Activated CD4-positive, CD25-positive, alpha-beta regulatory T cell treated with anti-CD3 and anti-CD28 coated beads, Interleukin-2, amount 50 U/mL, for 24 hours (primary cell): Measurements from ENCODE around the gene SMAD7.

Experiments
- ATAC-seq, 2 donors: fragments of 150-1000 bp; cut with Tn5 transposase; one replicate each; pipeline ENCODE4 v1.10.0; 2021; ENCODE audit warnings: mild to moderate bottlenecking in 1 of 2, moderate library complexity in 1 of 2

The SMAD7 gene

DNA sequence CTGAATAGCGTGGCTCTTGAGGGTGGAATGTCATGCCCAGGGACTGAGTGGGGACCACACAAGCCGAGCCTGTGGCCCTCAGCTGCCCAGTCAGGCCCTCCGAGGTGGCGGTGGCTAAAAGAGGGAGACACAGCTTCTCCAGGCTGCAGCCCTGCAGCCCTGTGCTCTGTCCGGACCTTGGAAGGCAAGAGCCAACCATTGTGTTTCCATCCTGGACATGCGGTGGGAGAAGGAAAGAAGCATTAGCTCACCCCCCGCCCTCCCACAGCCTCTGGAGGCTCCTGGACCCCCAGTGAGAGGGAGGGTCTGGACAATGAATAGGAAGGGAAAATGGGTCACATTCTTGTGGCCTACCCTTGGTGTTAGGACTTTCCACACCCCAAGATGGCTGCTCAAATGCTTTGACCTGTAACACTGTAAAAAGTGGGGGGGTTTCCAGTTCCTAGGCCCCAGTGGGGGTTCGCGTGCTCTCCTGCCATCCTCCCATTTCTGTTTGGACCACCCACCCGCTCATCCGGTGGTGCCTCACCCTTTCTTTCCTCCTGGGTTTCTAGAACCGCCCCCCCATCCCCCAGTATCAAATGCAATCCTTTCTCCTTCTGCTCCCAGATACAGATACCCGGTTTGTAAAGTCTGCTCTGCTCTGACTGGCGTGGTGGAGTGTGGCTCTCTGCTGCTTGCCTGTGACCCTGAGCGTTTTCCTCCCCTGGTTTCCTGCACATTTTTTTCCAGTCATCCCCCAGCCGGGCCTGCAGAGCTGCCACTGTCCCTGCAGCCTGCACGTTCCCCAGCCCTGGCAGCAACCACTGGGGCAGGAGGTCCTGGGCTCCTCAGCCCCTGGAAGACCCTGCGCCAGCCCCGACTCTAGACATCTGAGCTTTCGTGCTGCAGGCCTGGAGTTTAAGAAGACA, 36.3 kb upstream of the SMAD7 start:
- no peak for ATAC-seq

DNA sequence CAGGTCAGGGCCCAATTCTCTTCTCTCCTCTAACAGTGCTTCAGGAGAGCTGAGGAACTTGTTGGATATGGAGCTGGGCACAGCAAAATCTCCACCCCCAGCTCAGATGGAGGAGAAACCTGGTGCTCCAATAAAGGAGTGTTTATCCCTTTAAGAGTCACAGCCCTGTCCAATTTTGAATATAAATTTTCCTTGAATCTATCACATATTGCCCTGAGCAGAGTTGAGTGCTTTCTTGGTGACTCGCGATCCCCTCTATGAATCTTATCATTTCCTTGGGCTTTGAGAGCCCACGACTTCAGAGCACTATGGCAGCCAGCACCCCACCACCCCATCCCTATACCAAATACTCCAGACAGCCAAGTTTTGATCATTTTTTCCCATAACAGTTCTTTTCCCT, 34.4 kb upstream of the SMAD7 start:
- ATAC-seq = no peak

GRCh38 chr18:48983793-48984437, 33.1 kb upstream of the SMAD7 start:
- no peak for ATAC-seq

DNA sequence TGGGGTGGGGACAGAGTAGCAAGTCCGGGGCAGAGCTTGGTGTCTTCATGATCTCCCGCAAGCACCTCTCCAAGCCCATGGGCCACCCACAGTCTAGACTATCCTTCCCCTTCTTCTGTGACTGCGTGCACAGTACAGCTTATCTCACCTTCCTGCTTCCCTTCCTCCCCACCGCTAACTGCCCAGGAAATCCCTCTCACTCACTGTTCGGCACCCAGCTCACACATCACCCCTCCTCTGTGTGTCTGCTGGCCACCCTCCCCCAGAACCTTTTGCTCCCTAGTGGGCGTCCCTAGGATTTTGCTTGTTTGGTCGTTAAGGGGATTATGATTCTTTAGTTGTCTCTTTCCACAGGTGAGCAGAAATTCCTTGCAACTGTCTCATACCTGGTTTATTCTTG, 31.5 kb upstream of the SMAD7 start:
- no peak for ATAC-seq

DNA sequence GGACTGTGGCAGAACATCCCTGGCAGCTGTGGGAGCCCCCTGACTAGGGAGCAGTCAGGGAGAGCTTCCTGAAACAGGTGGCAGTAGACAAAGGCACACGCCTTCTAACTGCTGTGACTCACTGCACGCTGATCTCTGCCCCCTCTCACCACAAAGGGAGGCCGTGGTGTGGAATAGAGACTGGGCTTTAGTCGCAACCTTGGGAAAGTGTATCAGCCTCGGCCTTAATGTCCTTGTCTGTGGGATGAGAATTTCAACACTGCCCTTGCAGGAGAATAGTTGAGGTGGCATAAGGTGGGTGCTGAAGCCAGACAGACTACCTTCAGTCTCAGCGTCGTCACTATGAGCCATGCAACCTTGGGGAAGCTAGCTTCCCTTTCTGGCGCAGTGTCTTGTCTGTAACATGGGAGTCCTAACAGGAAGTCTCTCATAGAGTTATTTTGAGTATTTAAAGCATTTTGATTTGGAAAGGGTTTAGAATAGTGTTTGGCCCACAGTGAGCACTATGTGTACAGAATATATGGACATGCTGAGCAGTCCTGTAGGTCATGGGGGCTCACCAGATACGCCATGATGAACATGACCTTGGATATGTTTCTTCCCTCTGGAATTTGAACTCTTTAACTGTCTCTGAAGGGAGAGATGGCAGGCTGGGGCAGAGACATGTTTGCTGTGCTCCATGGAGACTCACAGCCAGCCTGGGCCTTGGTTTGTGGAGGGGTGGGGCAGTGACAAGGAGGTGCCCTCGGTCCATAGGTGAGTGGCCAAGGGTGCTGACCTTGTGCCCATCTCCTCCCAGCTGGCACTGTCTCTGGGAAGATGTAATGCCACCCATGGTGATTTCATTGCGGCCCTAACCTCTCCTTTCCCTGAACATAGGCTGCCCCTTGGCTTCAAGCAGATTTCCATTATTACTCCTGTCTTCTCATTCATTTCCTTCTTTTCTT, 29.5 kb upstream of the SMAD7 start:
- no peak for ATAC-seq

GRCh38 chr18:48977914-48978313, 27.1 kb upstream of the SMAD7 start:
- no peak for ATAC-seq

- peak; percentile 89 to 90 for ATAC-seq
These were observed 25.3 kb upstream of the SMAD7 start for GRCh38 chr18:48975817-48976649.

DNA sequence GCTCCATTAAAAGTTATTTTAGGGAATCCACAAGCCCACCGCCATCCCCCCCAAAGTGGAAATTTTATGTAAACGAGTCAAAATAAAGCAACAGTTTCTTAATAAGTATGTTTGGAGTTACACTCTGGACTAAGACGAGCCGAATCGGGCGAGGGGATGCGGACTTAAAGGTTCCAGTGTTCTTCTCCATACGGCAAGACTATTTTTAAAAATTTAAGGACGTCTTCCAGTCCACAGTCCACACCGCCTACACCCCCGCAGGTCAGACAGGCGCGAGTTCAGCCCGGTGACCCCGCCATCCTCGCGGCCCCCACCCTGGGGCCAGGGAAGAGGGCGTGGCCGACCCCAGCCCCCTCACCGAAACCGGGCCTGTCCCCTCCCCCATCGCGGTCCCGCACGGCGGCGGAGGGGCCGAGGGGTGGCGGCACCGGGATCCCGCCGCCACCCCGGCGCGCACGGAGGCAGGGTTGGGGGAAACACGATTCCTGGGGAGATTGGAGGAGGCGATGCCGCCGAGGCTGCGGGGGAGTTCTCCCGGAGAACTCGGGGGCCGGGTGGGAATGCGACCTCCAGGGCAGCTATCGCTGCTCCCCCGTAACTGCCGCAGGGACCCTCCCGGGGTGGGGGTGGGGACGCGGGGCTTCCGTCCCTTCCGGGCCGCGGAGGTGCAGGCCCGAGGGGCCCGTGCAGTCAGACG, 24.5 kb upstream of the SMAD7 start:
- no peak for ATAC-seq

DNA sequence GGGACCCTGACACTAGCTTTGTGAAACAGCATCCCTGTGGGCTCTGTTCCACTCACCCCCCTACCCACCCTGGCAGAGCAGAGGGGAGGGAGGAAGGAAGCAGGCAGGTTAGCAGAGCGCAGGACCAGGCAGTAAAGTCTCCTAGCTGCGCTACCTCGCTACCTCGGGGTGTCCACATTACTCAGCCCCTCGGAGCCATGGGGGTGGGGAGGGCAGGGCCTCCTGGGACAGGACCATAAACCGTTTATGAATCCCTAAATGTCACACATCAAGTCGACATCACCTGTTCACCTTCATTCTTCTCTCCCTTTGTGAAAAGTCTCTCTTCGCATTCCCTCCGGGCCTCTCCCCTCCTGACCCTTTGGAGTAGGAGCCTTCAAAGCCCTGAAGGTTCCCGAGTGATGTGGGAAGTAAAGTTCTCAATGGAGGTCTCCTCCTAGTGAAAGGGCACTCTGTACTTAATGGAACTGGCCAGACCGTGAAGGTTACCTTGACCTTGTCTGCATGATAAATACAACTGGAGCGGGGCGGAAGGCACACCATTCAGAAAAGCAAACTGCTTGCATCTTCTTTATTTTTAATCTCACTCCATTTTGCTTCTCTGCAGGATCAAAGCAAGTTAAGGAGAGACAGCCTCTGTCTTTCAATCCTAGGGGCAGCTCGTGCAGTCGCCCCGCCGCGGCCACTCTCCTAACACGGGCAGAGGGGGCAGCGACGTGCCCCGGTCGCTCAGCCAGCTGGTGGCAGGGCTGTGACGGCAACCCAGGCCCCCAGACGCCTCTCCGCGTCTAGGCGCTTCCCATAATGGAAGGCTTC, 23.7 kb upstream of the SMAD7 start:
- no peak for ATAC-seq

DNA sequence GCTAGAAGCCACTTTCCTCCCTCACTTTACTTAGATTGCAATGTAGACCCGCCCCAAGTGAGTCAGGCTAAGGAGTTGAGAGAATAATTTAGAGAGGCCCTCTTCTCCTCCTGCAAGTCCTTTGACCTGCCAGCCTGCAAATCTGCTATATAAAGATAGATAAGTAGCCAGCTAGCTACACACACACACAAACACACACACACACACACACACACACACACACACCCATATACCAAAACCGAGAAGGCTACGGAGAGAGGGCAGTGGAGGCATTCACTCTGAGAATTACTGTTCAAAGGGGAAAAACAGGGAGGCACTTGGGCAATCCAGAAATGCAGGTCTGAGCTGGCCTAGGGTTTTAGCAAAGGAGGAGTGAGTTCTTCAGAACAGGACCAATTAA, 23.0 kb upstream of the SMAD7 start:
- ATAC-seq = no peak

GRCh38 chr18:48968412-48969215, 17.8 kb upstream of the SMAD7 start:
- ATAC-seq = no peak

DNA sequence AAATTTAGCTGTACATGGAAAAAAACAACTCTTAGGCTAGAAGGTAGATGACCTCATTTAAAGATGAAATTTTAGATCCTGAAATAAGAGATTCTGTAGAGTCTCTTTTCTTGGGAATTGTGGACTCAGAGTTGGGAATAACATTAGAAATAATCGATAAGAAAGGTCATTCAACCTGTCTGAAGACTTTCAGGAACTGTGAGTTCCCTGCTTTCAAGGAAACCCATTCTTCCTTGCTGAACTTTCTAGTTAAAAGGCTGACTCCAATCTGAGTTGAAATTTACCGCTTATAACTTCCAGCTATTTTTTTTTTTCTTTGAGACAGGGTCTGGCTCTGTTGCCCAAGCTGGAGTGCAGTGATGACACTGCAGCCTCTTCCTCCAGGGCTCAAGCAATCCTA, 16.8 kb upstream of the SMAD7 start:
- ATAC-seq = no peak

- ATAC-seq = peak; percentile 69 to 77
These were observed 15.8 kb upstream of the SMAD7 start for GRCh38 chr18:48966523-48966922.

DNA sequence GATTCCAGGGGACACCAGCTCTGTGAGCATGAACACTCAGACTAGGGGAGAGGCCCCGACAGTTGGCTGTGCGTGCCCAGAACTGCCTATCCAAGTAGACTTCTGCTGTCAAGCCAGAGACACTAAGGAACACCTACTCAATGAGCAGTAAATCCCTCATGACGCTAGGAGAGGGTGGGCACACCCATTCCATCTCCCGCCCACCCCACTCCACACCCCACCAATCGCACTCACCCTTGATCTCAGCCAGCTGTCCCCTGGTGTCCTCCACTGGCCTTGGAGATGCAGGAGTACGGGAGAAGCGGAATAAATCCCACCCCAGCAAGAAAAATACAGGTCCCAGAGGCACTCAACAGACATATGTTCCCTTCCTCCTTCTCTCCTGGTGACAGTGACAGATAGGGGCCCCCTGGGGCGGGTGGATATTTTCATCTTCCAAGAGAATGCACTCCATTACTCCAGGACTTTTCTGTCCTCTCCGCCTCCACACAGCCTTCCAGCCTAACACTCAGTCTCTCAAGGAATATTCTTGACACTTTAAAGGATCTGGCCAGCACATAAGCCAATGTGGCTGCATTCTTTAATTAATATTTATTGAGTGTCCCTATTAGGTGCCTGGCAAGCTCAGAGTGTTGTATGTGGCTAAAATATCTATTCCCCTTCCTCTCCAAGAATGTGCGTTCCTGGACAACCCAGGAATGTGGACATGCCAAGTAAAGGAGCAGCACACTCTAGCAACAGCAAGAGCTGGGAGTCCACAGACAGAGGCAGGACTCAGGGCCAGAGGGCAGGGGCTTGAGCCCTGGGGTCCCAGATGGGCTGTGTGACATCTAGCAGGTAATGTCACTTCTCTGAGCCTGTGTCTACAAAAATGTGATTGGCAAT, 13.1 kb upstream of the SMAD7 start:
- ATAC-seq = no peak

DNA sequence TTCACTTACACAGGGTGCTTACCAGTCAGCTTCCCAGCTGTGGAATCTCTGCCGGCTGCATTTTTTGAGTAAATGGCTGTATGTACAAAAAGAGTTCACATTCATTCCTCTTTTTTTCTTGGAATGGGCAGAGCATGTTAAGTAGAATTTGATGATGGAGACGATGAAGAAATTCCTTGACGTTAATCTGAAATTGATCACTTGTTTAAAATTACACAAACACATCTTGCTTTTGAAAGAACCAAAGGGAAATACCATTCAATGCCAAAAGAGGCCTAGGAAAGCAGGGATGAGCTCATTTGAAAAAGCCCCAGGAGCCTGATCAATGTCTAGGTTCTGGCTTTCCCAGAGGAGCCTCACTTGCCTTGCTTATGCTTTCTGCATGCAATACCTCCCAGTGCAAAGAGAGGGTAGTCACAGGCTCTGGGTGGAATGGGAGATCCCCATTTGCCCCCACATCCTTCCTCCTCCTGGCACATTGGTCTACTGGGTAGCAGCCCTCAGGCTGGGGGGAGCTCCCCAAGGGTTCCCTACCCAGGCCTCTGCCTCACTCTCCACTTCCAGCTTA, 12.3 kb upstream of the SMAD7 start:
- ATAC-seq = no peak

DNA sequence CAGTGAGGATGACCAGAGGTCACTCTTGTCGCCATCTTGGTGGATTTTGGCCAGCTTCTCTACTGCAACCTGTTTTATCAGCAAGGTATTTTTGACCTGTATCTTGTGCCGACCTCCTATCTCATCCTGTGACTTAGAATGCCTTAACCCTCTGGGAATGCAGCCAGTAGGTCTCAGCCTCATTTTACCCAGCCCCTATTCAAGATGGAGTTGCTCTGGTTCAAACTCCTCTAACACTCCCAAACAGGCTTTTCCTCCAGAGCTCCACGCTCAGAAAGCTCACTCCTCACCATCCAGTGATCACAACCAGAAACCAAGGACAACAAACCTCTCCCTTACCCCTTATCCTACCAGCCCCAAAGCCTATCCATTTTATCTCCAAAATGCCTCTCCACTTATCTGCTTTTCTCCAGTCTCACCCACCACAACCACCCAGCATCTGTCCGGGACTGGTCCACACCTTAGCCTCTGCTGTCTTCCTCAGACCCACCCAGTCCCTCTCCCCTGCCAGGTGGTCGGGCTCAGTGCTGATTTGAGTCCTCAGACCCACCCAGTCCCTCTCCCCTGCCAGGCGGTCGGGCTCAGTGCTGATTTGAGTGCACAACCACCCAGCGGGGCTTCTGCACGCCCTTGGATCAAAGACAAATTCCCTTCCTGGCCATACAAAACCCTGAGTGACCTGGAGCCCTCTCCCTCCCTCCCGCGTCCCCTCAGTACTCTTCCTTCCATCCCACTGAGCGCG, 11.7 kb upstream of the SMAD7 start:
- ATAC-seq = no peak

GRCh38 chr18:48961547-48961946, 10.8 kb upstream of the SMAD7 start:
- ATAC-seq = no peak
